CMK (cell line): ENCODE measurements around the gene DHFR2.
A peak's percentile ranks its signal among the peaks of the same experiment; 100 is the strongest.
"Not testable (repeated sequence)": the region's sequence is repeated elsewhere in the genome, so short reads cannot be mapped to it uniquely, and the experiment has no call there.

Experiments
- DNase-seq: peaks from one replicate; pipeline ENCODE4 v3.0.0-alpha.2; 2010; ENCODE audit warnings: low read depth

DHFR2 gene

GRCh38 chr3:94062513-94063404 lies at the start of gene DHFR2, which contains the start of gene NSUN3:
Gene DHFR2, minus strand, starts transcription at chr3:94062916. Its CDS starts 1,405 bp downstream, at chr3:94061511.
Gene NSUN3, plus strand, starts transcription at chr3:94063061. Its CDS starts 66 bp downstream, at chr3:94063127.
- DNase-seq = peak; percentile 84

DNA sequence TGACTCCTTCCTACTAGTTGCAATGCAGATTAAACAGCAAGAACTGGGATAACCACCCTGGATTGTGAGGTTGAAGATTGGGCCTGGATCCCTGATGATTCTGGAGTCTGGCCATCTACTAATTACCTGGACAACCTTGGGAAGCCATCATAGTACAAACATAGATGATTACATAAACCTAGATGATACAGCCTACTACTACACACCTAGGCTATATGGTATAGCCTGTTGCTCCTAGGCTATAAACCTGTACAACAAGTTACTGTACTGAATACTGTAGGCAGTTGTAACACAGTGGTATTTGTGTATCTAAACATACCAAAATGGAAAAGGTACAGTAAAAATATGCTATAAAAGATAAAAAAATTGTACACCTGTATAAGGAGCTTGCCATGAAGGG lies 48.1 kb upstream of the DHFR2 start:
- no peak for DNase-seq

GRCh38 chr3:94110232-94110631 lies 47.5 kb upstream of the DHFR2 start:
- not testable (repeated sequence) for DNase-seq

- DNase-seq = no peak
Measured at GRCh38 chr3:94106268-94106667, 43.6 kb upstream of the DHFR2 start.

DNA sequence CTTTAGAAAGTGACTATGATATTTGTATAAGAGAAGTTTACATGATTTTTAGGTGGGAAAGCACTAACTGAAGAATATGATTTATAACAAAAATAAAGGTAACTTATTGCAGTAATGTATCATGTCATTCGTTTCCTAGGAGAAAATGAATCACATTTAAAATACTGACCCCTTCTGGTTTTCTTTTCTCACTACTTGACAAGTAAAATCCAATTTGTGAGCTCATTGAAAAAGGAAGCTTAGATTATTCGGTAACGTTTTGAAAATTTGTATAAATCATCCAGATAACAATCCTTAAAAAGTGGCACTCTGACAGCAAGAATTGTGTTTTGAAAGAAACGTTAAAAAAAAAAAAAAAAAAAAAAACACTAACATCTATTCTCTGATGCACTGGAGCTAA lies 39.1 kb upstream of the DHFR2 start:
- DNase-seq = no peak

GRCh38 chr3:94099311-94099710 lies 36.6 kb upstream of the DHFR2 start:
- DNase-seq = no peak

- peak; percentile 0 for DNase-seq
Measured at GRCh38 chr3:94098452-94098851, 35.7 kb upstream of the DHFR2 start.

GRCh38 chr3:94095111-94095510 lies 32.4 kb upstream of the DHFR2 start:
- no peak for DNase-seq

GRCh38 chr3:94093151-94093550 lies 30.4 kb upstream of the DHFR2 start:
- no peak for DNase-seq

DNA sequence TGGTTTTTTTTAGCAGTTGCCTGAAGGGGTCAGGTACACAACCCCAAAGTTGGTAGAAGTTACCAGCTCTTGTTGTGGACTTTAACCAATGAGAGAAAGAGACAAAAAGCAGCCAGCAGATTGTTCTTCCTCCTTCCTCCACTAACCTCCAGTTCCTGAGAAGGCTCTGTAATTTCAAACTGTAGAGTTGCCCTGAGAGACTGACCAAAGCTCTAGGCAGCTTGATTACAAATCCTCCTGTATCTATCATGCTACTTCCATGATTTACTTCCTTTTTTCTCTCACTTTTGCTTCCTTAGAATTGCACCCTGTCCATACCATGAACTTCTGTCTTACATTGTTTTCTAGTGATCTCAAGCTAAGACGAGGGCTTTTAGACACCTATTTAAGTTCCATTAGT lies 29.4 kb upstream of the DHFR2 start:
- no peak for DNase-seq

DNA sequence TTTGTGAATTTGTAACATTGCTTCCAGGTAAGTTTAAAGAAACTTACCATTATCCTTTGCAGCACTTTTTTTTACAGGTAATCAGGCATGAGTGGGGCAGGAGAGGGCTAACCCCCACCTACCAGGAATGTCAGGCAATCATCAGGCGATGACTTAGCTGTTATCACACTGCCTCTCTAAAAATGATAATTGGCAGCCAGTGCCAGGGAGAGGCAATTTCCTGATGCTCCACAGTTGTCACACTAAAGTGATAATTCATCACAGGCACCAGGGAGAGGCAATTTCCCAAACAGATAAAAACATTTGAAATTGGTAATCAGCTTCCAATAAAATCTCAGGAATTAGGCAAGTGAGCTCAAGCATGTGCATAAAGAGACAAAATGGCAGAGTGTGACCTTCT lies 26.4 kb upstream of the DHFR2 start:
- DNase-seq = no peak

DNA sequence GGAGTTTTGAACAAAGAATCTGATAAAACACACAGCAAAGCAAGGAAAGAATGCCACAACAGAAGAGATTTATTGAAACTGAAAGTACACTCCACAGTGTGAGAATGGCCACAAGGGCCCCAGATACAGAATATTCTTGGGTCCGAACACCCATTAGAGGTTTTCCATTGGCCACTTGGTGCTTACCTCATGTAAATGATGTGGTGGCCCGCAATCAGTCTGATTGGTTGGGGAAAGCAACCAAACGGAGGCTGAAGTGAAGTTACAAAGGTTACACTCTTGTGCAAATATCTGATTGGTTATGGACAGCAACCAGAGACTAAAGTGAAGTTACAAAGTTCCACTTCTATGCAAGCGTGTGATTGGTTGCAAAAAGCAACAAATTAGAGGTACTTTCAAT lies 20.5 kb upstream of the DHFR2 start:
- DNase-seq = no peak

GRCh38 chr3:94082391-94082937 lies 19.7 kb upstream of the DHFR2 start:
- no peak for DNase-seq

- no peak for DNase-seq
Measured at GRCh38 chr3:94081884-94082283, 19.2 kb upstream of the DHFR2 start.

- not testable (repeated sequence) for DNase-seq
Measured at GRCh38 chr3:94080552-94080951, 17.8 kb upstream of the DHFR2 start.

DNA sequence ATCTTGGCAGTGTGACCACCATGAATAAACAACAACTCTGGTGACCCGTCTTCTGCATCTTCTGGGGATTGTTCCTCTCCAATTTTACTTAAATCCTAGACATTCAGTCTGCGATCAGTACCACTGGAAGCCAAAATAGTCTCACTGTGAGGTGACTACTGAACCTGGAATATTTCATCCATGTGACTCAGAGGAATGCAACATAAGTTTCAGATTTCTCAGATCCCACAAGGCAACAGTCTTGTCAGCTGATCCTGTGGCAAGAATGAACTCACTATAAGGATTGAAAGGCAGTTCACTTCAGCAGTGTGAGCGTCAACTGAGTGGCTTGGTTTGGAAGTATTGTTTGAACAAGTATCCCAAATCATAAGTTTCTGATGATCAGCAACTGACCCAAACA lies 13.3 kb upstream of the DHFR2 start:
- no peak for DNase-seq

GRCh38 chr3:94071713-94072284 lies 9.1 kb upstream of the DHFR2 start:
- DNase-seq = no peak

DNA sequence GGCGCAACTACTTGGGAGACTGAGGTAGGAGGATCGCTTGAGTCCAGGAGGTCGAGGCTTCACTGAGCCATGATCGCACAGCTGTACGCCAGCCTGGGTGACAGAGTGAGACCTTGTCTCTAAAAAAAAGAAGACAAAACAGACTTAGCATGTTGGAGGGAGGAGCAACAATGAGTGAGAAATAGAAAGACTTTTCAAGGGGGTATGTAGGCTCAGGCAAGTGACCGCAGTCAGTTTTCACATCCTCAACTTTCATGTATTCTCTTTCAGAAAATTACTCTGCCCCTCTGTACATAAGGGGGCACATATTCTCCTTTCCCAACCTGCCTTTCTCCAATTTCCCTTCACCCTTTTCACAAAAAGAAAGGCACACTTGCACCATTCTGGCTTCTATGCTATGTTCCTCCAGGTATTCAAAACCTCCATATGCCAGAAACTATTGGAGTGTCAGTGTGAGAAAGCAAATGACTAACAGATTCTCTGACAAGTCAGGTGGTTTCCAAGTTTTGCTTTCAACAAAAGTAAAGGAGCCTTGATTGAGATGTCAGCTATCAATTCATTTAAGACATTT lies 7.7 kb upstream of the DHFR2 start:
- DNase-seq = no peak

DNA sequence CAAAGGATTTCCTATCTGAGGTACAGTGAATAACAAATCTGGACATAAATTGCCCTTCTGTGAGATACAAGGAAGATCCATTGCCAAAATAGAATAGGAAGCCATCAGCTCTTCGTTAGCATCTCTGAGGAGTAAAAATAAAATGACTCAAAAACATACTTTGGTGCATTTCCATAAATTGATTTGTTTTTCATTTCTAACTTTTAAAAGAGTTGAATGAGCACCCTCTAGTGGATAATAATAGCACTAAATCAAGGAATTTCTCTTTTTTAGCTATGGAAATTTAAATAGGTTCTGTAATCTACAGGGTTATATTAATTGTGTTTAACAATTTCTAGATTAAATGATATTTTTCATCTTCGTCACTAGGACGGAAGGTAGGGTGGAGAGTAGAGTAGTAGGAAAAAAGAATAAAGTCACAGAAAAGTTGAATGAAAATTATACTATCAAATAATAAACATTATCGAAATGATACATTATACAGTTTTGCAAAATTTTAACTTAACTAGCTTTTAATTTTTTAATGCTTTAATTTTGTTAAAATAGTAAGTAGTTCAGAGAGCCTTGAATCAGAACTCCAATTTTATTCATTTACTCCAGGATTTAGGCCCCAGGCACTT lies 6.6 kb upstream of the DHFR2 start:
- no peak for DNase-seq

DNA sequence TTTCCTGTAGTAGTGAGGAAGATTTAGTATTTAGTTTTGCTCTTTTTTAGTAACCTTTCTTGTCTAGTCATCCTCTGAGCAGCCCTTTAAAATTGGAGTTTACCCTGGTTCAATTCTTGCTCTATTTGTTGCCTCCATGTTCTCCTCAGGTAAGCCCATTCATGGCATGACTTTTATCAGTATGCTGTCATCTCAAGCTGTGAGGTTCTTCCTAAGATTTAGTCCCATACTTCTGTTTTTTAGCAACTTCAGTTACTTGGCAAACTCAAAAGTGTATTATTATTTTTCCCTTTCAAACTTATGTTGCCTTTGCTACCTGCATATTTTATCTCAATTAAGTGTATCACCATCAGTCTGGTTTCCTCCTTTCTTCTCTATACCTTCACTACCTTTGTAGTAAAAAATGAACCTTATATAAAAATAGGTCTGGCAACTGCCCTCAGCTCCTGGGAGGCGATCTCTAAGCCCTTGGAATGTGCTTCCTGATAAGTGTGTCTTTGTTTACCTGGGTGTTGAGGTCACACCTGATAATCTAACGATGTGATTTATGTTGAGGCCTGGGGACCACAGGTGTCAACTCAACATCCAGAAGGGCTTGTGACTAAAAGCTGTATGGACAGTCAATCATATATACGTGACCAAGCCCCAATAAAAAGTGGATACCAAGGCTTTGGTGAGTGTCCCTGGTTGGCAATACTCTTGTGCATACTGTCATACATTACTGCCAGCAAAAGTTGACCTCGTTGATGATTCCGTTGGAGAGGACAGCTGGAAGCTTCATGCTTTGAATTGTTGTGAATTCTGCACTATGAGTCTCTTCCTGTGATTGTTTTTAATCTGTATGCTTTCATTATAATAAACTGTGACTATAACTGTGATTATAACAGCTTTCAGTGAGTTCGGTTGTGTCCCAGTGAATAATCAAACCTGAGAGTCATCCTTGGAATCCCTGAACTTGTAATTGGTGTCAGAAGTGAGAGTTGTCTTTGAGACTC lies 4.1 kb upstream of the DHFR2 start:
- DNase-seq = no peak

GRCh38 chr3:94065819-94066480 lies 3.2 kb upstream of the DHFR2 start:
- no peak for DNase-seq
